HG02938 (cell line): Measurements from ENCODE around the gene MOB1A.
"Not testable (repeated sequence)": the region's sequence is repeated elsewhere in the genome, so short reads cannot be mapped to it uniquely, and the experiment has no call there.

Experiments
- ATAC-seq: cut with Tn5 transposase; IDR thresholded peaks from one replicate; pipeline ENCODE4 v1.9.1; 2021; ENCODE audit warnings: mild to moderate bottlenecking, moderate library complexity; ENCODE audit not compliant: unreplicated experiment

MOB1A gene

GRCh38 chr2:74199275-74199701 is 20.6 kb upstream of the MOB1A start:
- no peak for ATAC-seq

- peak; percentile 83 for ATAC-seq
Observed at GRCh38 chr2:74198461-74199274, 20.0 kb upstream of the MOB1A start, which contains the start of gene MTHFD2. TSS of gene MTHFD2 (plus strand) at chr2:74198615. CDS start at chr2:74198642, 27 bp downstream.

GRCh38 chr2:74198023-74198460 is 19.4 kb upstream of the MOB1A start:
- no peak for ATAC-seq

DNA sequence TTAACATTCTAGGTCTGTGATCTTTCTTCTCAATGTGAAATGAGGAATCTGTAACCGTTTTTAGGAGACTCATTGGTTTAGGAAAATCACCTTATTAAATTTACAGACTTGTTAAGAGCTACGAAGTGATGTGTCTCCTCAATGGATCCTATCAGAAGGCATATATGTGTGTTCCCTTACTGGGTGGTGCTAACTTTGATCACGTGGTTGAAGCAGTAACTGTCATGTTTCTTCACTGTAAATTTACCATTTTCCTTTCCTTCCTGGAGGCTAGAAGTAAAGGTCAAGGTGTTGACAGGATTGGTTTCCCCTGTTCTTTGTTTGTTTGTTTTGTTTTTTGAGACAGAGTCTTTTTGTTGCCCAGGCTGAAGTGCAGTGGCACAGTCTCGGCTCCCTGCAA is 18.4 kb upstream of the MOB1A start:
- ATAC-seq = no peak

DNA sequence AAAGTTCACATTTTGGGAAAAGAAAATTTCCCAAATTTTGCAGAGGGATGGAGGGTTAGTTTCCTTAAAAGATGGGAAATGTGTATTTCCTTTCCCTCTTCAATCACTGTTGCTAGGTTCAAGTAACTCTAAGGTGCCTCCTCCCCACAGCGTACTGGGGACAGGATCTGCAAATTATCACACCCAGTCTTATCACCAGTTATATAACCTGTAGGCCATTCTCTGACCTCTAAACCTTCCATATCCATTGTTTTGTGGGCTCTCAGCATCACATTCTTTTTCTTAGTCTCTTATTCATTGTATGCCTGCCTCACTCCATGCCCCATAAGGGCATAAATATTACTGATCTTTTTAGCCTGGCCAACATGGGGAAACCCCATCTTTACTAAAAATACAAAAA is 16.1 kb upstream of the MOB1A start:
- ATAC-seq = no peak

- ATAC-seq = no peak
Observed at GRCh38 chr2:74191596-74192380, 13.1 kb upstream of the MOB1A start.

DNA sequence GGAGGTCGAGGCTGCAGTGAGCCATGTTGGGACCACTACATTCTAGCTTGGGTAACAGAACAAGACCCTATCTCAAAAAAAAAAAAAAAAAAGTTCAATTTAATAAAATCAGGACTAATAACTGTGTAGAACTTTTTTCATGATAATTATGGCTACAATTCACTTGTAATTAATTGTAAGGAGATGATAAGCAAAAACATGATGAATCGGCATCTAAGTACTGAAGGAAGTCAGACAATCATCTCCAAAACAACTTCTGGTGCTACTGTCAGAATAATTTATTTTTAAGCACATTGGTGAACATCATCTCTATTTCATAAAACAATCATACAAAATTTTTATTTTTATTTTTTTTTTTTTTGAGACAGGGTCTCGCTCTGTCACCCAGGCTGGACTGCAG is 10.0 kb upstream of the MOB1A start:
- no peak for ATAC-seq

DNA sequence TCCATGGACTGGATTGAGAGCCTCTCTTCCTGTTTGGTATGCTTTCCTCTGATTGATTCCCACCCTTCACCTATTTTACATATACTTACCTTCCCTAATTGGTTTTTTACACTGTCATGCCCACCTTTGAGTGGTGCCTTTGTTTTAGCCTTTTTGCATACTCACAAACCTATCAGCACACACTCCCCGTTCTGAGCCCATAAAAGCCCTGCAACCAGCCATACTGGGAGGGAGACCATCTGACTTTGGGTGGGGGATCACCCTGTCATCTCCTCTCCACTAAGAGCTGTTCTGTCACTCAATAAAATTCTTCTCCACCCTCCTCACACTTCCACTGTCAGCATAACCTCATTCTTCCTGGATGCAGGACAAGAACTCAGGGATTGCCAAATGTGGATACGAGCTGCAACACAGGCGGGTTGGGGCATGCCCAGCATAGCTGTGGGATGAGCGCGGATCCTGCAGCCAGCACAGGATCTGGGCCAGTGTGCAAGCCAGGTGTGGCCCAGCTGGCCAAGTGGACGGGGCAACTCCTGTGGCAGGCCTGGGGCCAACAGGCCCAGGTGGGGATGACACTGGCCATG is 9.4 kb upstream of the MOB1A start:
- ATAC-seq = no peak

- not testable (repeated sequence) for ATAC-seq
Observed at GRCh38 chr2:74186706-74187105, 8.0 kb upstream of the MOB1A start.

GRCh38 chr2:74186038-74186437 is 7.4 kb upstream of the MOB1A start:
- peak; percentile 51 for ATAC-seq

GRCh38 chr2:74183878-74184277 is 5.2 kb upstream of the MOB1A start:
- no peak for ATAC-seq

DNA sequence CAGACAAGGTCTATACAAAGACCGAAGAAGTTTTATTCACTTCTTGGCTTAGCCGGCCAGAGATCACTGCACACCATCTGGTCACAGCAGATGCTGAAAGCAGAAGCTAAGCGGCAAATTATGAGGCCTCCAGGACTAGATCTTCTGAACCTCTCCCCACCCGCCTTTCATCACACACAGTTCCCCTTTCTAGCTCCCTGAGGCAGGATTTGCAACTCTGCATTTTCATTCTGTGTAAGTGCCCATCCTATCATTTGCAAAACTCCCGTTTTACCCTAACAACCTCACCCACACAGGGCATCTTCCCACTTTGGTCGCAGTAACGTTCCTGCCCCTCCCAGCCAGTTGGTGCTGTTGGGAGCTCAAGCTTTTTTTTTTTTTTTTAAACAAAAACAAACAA is 3.1 kb upstream of the MOB1A start:
- ATAC-seq = peak; percentile 32

DNA sequence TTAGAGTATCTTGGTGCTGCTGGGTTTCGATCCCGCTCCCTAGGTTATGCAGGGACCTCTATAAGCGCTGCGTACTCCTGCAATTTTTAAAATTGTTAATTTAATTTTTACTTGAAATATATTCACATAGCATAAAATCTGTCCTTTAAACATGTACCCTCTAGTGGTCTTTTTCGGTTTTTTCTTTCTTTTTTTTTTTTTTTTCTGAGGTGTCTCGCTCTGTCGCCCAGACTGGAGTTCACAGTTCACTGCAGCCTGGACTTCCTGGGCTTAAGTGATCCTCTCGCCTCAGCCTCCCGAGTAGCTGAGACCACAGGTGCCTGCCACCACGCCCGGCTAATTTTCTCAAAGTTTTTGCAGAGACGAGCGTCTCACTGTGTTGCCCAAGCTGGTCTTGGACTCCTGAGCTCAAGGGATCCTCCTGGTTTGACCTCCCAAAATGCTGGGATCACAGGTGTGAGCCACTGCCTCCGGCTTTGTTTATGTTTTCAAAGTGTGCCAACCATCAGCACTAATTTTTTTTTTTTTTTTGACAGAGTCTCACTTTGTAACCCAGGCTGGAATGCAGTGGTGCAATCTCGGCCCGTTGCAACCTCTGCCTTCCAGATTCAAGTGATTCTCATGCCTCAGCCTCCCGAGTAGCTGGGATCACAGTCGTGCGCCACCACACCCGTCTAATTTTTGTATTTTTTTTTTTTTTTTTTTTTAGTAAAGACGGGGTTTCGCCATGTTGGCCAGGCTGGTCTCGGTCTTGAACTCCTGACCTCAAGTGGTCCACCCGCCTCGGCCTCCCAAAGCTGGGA is 585 bp upstream of the MOB1A start:
- ATAC-seq = peak; percentile 23

DNA sequence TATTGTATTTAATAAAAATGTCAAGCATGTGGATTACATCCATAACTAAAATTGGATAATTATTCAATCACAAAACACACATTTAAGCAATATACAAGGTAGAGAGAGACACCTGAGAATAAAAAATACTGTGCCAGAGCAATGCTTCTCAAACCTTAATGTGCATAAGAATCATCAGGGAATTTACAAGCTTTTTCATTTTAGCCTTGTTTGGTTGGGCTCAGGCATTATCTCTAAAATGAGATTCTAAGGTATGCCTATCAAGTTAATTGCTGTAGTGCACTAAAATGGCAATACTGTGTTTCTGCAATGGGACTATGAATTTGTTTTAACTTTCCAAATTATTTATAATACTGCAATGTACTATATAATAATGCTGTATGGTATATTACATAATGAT is 983 bp downstream of the MOB1A start:
- ATAC-seq = no peak

DNA sequence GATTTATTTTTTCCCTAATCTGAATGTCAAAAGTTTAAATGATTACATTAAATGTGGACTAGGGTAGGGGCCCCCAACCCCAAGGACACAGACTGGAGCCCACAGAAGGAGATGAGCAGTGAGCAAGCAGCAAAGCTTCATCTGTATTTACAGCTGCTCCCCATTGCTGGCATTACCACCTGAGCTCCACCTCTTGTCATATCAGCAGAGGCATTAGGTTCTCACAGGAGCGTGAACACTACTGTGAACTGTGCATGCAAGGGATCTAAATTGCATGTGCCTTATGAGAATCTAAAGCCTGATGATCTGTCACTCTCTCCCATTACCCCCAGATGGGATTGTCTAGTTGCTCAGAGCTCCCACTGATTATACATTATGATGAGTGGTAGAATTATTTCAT is 3.8 kb downstream of the MOB1A start:
- no peak for ATAC-seq

GRCh38 chr2:74168739-74169138 is 9.9 kb downstream of the MOB1A start:
- no peak for ATAC-seq

GRCh38 chr2:74164761-74165160 is 13.9 kb downstream of the MOB1A start:
- ATAC-seq = no peak

DNA sequence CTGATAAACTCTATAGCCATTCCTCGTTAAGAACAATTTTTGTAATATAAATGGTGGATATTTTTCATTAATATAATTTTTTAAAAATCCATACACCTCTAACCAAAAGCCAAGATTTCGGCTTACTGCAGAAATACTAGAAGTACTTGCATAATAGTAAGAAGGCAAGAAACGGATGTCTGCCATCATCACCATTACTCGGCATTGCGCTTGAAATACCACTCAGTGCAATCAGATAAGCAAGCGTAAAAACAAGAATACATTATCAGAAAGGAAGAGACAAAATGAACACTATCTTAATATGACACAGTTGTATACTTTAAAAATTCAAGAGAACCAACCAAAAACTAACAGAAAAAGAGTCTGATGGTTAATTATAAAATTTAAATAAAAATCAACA is 15.7 kb downstream of the MOB1A start:
- ATAC-seq = no peak

- no peak for ATAC-seq
Observed at GRCh38 chr2:74155830-74156229, 22.8 kb downstream of the MOB1A start.

DNA sequence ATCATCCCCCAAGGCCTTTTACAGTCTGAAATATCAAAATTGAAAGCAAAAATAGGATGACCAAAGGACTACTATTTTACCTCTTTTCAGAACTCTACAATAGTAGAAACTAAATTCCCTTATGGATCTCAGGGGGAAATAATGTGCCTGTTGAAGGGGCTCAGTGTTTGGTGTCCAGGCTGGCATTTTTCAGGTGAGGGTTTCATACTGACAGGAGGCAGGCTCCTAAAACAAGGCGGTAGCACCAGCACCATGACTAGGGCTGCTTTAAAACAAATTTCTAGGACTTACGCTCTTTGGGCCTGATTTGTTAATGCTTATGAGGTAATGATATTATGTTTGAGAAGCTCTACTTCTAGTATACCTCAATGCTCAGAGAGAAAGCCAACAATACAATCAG is 25.7 kb downstream of the MOB1A start:
- ATAC-seq = no peak
